GM21529 (cell line): ENCODE measurements around the gene TMEM87B.

Source experiments
- ATAC-seq: cut with Tn5 transposase; IDR thresholded peaks from one replicate; pipeline ENCODE4 v1.9.1; 2021; ENCODE audit not compliant: unreplicated experiment

The TMEM87B gene, protein sequence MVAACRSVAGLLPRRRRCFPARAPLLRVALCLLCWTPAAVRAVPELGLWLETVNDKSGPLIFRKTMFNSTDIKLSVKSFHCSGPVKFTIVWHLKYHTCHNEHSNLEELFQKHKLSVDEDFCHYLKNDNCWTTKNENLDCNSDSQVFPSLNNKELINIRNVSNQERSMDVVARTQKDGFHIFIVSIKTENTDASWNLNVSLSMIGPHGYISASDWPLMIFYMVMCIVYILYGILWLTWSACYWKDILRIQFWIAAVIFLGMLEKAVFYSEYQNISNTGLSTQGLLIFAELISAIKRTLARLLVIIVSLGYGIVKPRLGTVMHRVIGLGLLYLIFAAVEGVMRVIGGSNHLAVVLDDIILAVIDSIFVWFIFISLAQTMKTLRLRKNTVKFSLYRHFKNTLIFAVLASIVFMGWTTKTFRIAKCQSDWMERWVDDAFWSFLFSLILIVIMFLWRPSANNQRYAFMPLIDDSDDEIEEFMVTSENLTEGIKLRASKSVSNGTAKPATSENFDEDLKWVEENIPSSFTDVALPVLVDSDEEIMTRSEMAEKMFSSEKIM

DNA sequence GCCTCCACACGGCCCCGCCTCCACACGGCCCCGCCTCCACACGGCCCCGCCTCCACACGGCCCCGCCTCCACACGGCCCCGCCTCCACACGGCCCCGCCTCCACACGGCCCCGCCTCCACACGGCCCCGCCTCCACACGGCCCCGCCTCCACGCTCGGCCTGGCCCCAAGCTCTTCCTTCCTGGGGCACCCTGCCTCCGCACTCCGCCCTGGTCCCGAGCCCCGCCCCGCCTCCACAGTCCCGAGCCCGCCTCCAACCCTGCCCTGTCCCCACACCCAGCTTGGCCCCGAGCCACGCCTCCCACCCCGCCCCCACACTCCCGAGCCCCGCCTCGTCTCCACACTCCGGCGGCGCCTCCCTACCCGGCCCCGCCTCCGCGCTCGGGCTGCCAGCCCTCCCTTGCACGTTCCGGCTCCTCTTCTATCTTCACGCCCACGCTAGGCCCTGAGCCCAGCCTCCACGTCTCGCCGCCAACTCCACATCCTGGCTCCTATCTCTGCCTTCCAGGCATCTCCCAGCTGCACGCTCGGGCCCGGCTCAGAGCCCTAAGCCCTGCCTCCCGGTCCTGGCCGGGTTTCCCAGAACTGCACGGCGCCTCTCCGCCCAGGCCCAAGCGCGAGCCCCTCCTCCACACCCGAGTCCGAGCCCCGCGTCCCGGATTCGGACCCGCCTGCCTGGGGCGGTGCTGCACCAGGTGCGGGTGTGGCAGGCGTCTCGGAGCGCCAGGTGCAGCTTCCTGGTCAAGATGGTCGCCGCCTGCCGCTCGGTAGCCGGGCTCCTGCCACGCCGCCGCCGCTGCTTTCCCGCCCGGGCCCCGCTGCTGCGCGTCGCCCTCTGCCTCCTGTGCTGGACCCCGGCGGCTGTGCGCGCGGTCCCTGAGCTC lies at the start of gene TMEM87B:
TMEM87B (plus strand) TSS at position 423 of the 883 bp plus-strand sequence; CDS start at position 746, 323 bp downstream.
- ATAC-seq = peak; percentile 64

- no peak for ATAC-seq
Measured at GRCh38 chr2:112005406-112006075, 49.5 kb upstream of the TMEM87B start.

GRCh38 chr2:112006076-112006410 lies 49.0 kb upstream of the TMEM87B start:
- no peak for ATAC-seq

- ATAC-seq = no peak
Measured at GRCh38 chr2:112007493-112007892, 47.6 kb upstream of the TMEM87B start.

DNA sequence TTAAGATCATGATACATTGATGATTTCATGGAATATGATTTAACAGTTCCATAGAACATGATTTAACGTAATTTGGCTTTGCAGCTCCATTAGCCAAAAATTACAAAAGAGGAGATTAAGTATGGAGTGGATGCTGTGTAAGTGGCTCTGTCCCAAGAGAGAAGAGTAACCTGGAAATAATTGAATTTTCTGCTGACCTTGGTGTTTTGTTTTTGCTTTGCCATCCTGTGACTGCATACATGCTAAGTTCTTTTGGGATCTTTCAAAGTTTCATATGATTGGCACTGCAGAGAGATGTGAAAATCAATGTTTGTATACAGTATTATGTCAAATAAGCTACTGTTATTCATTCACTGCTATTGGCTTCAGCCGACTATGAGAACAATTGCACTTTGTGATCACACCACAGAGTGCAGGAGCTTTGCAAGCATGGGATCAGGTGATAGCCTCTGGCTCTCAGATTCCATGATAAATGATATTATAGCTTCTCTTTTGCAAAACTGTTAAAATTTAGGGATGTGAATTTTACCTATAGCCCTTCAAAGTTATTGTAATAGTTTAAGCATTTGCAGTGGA lies 46.1 kb upstream of the TMEM87B start:
- no peak for ATAC-seq

- ATAC-seq = no peak
Measured at GRCh38 chr2:112010751-112011150, 44.3 kb upstream of the TMEM87B start.

GRCh38 chr2:112012556-112012955 lies 42.5 kb upstream of the TMEM87B start:
- ATAC-seq = no peak

DNA sequence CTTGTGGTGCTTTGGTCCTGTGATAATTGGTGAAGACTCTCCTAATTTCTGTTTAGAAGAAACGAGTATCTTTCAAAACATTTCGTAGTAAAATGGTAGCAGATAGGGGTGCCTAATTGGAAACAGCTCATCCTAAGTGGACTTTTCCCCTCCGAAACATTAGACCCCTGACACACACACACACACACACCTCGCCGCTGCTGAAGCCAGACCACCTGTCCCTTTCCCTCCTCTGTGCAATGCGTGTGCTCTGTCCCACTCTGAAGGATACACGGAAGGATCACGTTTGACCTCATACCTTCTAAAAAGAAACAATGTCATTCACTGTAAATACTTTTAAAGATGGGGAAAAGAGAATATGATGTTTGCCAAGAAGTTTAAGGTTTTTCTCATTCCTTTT lies 36.2 kb upstream of the TMEM87B start:
- no peak for ATAC-seq

GRCh38 chr2:112019569-112019982 lies 35.5 kb upstream of the TMEM87B start:
- no peak for ATAC-seq

DNA sequence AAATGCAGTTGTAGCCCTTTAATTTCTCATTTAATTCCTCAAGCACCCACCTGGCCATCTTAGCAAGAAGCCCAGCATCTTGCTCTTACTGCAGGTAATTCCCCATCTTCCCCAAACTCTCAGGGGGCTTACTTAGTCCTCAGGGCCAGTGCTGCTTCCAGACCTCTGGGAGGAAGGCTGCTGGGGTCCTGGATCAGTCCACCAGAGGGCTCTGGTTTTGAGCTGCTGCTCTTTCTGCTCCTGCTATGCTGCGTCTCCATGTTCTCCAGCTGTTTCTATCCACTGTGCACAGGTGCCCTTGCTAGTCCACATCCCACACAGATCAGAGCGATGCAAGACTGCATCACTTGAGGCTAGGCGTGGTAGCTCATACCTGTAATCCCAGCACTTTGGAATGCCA lies 34.5 kb upstream of the TMEM87B start:
- ATAC-seq = no peak

DNA sequence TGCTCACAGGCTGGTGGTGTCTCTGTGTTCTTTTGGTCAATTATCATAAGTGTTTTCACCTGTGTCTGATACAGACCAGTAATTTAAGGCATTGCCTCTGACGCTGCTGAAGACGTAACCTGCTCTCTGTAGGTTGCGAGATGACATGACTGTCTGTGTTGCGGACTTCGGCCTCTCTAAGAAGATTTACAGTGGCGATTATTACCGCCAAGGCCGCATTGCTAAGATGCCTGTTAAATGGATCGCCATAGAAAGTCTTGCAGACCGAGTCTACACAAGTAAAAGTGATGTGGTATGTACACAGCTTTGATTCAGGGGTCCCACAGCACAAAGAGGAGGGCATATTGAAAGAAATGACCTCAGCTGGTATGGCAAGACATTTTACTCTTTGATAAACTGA lies 33.8 kb upstream of the TMEM87B start:
- ATAC-seq = no peak

DNA sequence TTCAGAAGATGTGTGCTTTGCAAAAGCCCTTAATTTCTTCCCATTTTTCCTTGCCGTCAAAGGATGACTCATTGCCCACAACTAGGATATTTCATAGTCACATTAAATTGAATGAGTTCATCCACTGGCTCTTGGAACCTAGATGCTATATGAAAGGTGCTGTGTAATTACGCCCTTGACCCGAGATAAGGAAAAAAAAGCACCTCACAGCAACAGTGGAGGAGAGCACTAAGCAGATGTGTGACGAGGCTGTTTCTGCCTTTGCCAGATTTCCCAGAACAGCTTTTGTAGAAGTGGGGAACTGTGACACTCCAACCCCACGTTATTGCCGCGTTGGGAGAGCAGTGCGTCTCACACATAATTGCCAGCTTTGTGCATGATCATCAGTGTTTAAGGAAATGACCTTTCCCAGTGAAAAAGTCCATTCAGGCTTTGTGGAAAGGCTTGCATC lies 33.3 kb upstream of the TMEM87B start:
- no peak for ATAC-seq

DNA sequence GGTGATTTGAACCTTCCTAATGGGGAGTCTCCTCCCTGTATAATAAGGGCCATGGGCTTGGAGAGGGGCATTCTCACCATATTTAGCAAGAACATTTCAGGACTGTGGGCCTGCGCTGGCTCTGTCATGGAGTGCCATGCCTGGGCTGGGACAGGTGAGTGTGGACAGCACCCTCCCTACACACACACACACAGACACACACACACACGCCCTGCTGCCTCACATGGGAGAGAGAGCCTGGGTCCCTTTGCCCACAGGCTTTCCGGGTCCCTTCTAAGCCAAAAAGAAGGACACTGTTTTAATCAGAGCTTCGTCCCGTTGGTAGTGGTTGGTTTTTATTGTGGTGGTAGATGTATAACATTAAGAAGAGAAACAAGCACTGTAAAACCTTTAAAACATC lies 31.4 kb upstream of the TMEM87B start:
- no peak for ATAC-seq

GRCh38 chr2:112024231-112024630 lies 30.8 kb upstream of the TMEM87B start:
- no peak for ATAC-seq

DNA sequence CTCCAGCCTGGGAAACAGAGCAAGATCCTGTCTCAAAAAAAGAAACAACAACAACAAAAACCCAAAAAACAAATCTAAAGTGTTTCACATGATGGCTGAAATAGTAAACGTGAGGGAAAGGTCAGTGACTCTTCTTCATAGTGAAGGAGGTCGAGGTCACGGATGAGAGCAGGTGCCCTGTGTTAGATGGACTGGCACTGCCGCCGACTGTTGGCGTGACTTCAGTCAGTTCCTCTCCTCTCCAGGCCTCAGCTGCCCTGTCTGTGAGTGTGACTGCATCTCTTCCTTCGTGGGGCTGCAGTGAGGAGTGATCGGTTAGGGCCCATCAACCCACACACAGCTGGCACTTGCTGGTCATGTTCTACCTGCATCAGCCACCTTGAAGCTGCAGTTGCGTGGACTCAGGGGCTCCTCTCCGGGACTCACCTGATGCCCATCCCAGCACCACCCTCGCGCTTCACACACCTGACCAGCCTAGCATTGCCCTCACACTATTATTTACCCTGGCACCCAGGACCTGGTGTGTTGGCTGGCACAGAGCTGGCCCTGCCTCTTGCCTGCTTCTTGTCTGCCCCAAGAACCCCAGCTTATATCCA lies 30.1 kb upstream of the TMEM87B start:
- ATAC-seq = no peak

DNA sequence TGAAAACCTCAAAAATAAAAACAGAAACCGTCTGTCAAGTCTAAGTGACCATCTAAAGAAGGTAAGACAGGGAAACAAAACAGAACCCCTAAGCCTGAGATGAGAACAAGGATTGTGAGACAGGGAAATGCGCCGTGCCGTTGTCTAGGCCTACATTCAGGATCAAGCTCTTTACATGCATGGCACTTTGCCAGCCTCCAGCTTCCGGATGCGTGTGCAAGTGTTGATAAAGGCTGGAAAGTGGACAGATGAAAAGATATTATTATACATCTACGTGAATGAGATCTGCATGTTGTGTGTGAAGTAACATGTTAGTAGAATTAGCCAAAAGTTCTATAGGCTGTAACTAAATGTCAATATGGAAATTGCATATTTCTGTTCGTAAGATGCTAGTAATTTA lies 28.6 kb upstream of the TMEM87B start:
- ATAC-seq = no peak

- no peak for ATAC-seq
Measured at GRCh38 chr2:112027767-112028166, 27.3 kb upstream of the TMEM87B start.

GRCh38 chr2:112029164-112029563 lies 25.9 kb upstream of the TMEM87B start:
- no peak for ATAC-seq

- ATAC-seq = no peak
Measured at GRCh38 chr2:112031473-112032223, 23.4 kb upstream of the TMEM87B start.

GRCh38 chr2:112032224-112032586 lies 22.9 kb upstream of the TMEM87B start:
- no peak for ATAC-seq
